B cell (primary cell): ENCODE results near the gene HFE.

Experiments used
- EZH2 ChIP-seq: IDR thresholded peaks from 2 replicates; pipeline ENCODE4 v1.6.1; 2012; ENCODE audit warnings: borderline replicate concordance, low read depth, mild to moderate bottlenecking, moderate library complexity, low read length; ENCODE audit not compliant: insufficient read depth, poor library complexity, severe bottlenecking
- TF ChIP-seq, protein P1 (sequence below): fragments of 200-600 bp; IDR thresholded peaks from one replicate; pipeline ENCODE4 v1.8.0; 2022; ENCODE audit warnings: antibody characterized with exemption, mild to moderate bottlenecking

DNA sequence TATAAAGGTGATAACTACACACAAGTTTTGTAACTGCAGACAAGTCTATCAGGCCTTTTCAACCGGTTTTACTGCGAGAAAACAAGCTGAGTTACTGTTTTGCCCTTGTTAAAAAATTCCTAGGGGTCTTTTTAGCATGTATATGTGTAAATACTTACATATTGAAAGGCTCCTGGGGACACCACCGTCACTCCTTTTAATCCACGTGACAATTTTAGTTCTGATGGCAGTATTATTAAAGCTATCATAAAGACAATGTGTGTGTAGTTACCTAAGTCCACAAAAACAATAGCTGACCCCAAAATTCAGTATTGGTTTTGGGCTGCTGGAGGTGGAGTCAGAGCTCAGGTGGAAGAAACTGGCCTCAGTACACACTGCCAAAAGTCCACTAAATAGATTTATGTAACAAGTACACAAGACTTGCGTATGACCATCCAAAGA is 41.3 kb upstream of the HFE start:
- TF ChIP-seq, protein P1, sequence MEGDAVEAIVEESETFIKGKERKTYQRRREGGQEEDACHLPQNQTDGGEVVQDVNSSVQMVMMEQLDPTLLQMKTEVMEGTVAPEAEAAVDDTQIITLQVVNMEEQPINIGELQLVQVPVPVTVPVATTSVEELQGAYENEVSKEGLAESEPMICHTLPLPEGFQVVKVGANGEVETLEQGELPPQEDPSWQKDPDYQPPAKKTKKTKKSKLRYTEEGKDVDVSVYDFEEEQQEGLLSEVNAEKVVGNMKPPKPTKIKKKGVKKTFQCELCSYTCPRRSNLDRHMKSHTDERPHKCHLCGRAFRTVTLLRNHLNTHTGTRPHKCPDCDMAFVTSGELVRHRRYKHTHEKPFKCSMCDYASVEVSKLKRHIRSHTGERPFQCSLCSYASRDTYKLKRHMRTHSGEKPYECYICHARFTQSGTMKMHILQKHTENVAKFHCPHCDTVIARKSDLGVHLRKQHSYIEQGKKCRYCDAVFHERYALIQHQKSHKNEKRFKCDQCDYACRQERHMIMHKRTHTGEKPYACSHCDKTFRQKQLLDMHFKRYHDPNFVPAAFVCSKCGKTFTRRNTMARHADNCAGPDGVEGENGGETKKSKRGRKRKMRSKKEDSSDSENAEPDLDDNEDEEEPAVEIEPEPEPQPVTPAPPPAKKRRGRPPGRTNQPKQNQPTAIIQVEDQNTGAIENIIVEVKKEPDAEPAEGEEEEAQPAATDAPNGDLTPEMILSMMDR, result no peak
- no peak for TF ChIP-seq EZH2
